Esophagus (tissue), 2 donors: ENCODE measurements around the gene PLCB2. TPM values are rescaled to one million over a fixed set of nuclear protein-coding genes. Genes with fewer than 3 reads are reported as not detected.

Experiments used
- H3K27ac ChIP-seq, 2 donors: one replicate each; pipeline ENCODE4 v1.5.1; 2013; ENCODE audit warnings: low read depth in 2 of 2, mild to moderate bottlenecking in 2 of 2, inconsistent platforms in 1 of 2, low read length in 1 of 2, moderate library complexity in 1 of 2
- H3K27me3 ChIP-seq, 2 donors: one replicate each; pipeline ENCODE4 v1.6.1; 2013; ENCODE audit warnings: low read length in 2 of 2, control low read depth in 1 of 2, mild to moderate bottlenecking in 1 of 2; ENCODE audit not compliant: insufficient read depth in 2 of 2, control insufficient read depth in 1 of 2
- H3K36me3 ChIP-seq, 2 donors: one replicate each; pipeline ENCODE4 v1.6.1; 2013; ENCODE audit warnings: low read length in 1 of 2; ENCODE audit not compliant: control insufficient read depth in 2 of 2, insufficient read depth in 2 of 2
- H3K4me1 ChIP-seq, 2 donors: one replicate each; pipeline ENCODE4 v1.6.1; 2013; ENCODE audit warnings: low read length in 1 of 2; ENCODE audit not compliant: control insufficient read depth in 2 of 2, insufficient read depth in 2 of 2
- H3K4me3 ChIP-seq, 2 donors: one replicate each; pipeline ENCODE4 v1.5.1; 2013; ENCODE audit warnings: low read length in 2 of 2, mild to moderate bottlenecking in 2 of 2, low read depth in 1 of 2, moderate library complexity in 1 of 2
- H3K9me3 ChIP-seq, 2 donors: one replicate each; pipeline ENCODE4 v1.6.1; 2013; ENCODE audit warnings: mild to moderate bottlenecking in 2 of 2, low read depth in 1 of 2, low read length in 1 of 2, moderate library complexity in 1 of 2; ENCODE audit not compliant: control insufficient read depth in 2 of 2, insufficient read depth in 1 of 2
- WGBS, 2 donors: extraction: QIAGEN DNeasy Blood & Tissue Kit; methylation state at CpG; one replicate each; pipeline ENCODE4 v1.1.7; 2013; 5-methylcytosine and 5-hydroxymethylcytosine counted together
- polyA plus RNA-seq, 2 donors: library from polyadenylated mRNA; stranded (reverse); fragments of 200-250 nt; gene quantifications; one replicate each; pipeline ENCODE4 v1.2.3, GENCODE V29; 2013
- donor health status: healthy with polysubstance abuse.
- donor health status: Bipolar disorder and iron deficiency.

The PLCB2 gene
- polyA plus RNA-seq, 2 donors: 5.3 to 7.3 TPM

- Histone ChIP-seq H3K36me3 (no peaks in the 10 kb centered on the region), H3K4me1 (peaks cover 0 to 3% of the 10 kb centered on the region in 2 donors), H3K27me3 (no peaks in the 10 kb centered on the region), H3K4me3 (peak overlapping the region; percentile 24 to 26), H3K27ac (no peak overlapping the region), H3K9me3 (no peaks in the 10 kb centered on the region)
- WGBS, 2 donors: 20% methylated on average over 47 to 68 of the region's 68 CpGs
These were observed 16.7 kb downstream of the PLCB2 start for GRCh38 chr15:40290918-40291574.

- Histone ChIP-seq H3K27me3 (no peaks in the 10 kb centered on the region), H3K4me1 (peaks cover 0 to 3% of the 10 kb centered on the region in 2 donors), H3K27ac (no peak overlapping the region), H3K4me3 (no peak overlapping the region), H3K36me3 (no peaks in the 10 kb centered on the region), H3K9me3 (no peaks in the 10 kb centered on the region)
- 42 to 45% methylated on average over 12 of the region's 12 CpGs for WGBS, 2 donors
These were observed 17.2 kb downstream of the PLCB2 start for GRCh38 chr15:40290545-40290917.

- H3K4me3 ChIP-seq: no peak overlapping the region
- H3K27me3 ChIP-seq: no peaks in the 10 kb centered on the region
- WGBS, 2 donors: 61 to 69% methylated on average over 6 of the region's 6 CpGs
- no peaks in the 10 kb centered on the region for H3K9me3 ChIP-seq
- H3K27ac ChIP-seq: no peak overlapping the region
- no peaks in the 10 kb centered on the region for H3K36me3 ChIP-seq
- peaks cover 0 to 3% of the 10 kb centered on the region in 2 donors for H3K4me1 ChIP-seq
These were observed 18.5 kb downstream of the PLCB2 start for GRCh38 chr15:40289140-40289775.

GRCh38 chr15:40287968-40288367, 19.8 kb downstream of the PLCB2 start:
- Histone ChIP-seq H3K4me3 (no peak overlapping the region), H3K4me1 (peaks cover 0 to 5% of the 10 kb centered on the region in 2 donors), H3K36me3 (no peaks in the 10 kb centered on the region), H3K27ac (no peak overlapping the region), H3K27me3 (peaks cover 0 to 7% of the 10 kb centered on the region in 2 donors), H3K9me3 (no peaks in the 10 kb centered on the region)
- 81 to 85% methylated on average over 4 of the region's 4 CpGs for WGBS, 2 donors

GRCh38 chr15:40287505-40287904, 20.2 kb downstream of the PLCB2 start:
- Histone ChIP-seq H3K27ac (no peak overlapping the region), H3K4me3 (no peak overlapping the region), H3K27me3 (peaks cover 0 to 7% of the 10 kb centered on the region in 2 donors), H3K4me1 (peaks cover 0 to 9% of the 10 kb centered on the region in 2 donors), H3K36me3 (no peaks in the 10 kb centered on the region), H3K9me3 (no peaks in the 10 kb centered on the region)
- WGBS, 2 donors: 89 to 92% methylated on average over 3 of the region's 3 CpGs

- peaks cover 5 to 15% of the 10 kb centered on the region in 2 donors for H3K4me1 ChIP-seq
These were observed 20.9 kb downstream of the PLCB2 start for GRCh38 chr15:40286794-40287193.

GRCh38 chr15:40286061-40286532, 21.6 kb downstream of the PLCB2 start:
- Histone ChIP-seq H3K27me3 (peaks cover 0 to 9% of the 10 kb centered on the region in 2 donors), H3K36me3 (no peaks in the 10 kb centered on the region), H3K4me3 (no peak overlapping the region), H3K4me1 (peaks cover 10 to 19% of the 10 kb centered on the region in 2 donors), H3K9me3 (no peaks in the 10 kb centered on the region), H3K27ac (no peak overlapping the region)
- WGBS, 2 donors: 87 to 88% methylated on average over 7 of the region's 7 CpGs

More at GRCh38 chr15:40286794-40287193, 20.9 kb downstream of the PLCB2 start:
- H3K27me3 ChIP-seq: peaks cover 0 to 7% of the 10 kb centered on the region in 2 donors
- H3K27ac ChIP-seq: no peak overlapping the region
- H3K36me3 ChIP-seq: no peaks in the 10 kb centered on the region
- WGBS, 2 donors: 81 to 84% methylated on average over 7 of the region's 7 CpGs
- H3K4me3 ChIP-seq: no peak overlapping the region
- H3K9me3 ChIP-seq: no peaks in the 10 kb centered on the region

- WGBS, 2 donors: 35% methylated on average over 1 of the region's 1 CpG
- Histone ChIP-seq H3K9me3 (no peaks in the 10 kb centered on the region), H3K36me3 (no peaks in the 10 kb centered on the region), H3K27me3 (peaks cover 2 to 9% of the 10 kb centered on the region in 2 donors), H3K4me3 (no peak overlapping the region), H3K27ac (no peak overlapping the region), H3K4me1 (peaks cover 10 to 17% of the 10 kb centered on the region in 2 donors)
These were observed 22.2 kb downstream of the PLCB2 start for GRCh38 chr15:40285554-40286011.

- Histone ChIP-seq H3K27me3 (peaks cover 2 to 11% of the 10 kb centered on the region in 2 donors), H3K4me1 (peaks cover 10 to 17% of the 10 kb centered on the region in 2 donors), H3K9me3 (no peaks in the 10 kb centered on the region), H3K36me3 (no peaks in the 10 kb centered on the region), H3K4me3 (no peak overlapping the region), H3K27ac (no peak overlapping the region)
- WGBS, 2 donors: 61 to 71% methylated on average over 4 of the region's 4 CpGs
These were observed 22.6 kb downstream of the PLCB2 start for GRCh38 chr15:40285151-40285550.
